Measurements from ENCODE around the gene PPP2R1B. TPM values are rescaled to one million over a fixed set of nuclear protein-coding genes. Genes with fewer than 3 reads are reported as not detected.

The PPP2R1B gene
- total RNA-seq, 6 donors from 2014 or later = 11.3 to 31.8 (median 22.0) TPM

DNA sequence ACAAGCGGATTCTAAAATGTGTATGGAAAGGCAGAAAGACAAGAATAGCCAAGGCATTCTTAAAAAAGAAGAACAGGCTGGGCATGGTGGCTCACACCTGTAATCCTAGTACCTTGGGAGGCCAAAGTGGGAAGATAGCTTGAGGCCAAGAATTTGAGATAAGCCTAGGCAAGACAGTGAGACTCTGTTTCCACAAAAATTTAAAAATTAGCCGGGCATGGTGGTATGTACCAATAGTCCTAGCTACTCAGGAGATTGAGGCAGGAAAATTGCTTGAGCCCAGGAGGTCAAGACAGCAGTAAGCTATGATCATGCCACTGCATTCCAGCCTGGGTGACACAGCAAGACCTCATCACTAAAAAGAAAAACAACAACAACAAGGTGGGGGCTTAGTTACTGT, 46.0 kb upstream of the PPP2R1B start:
- Histone ChIP-seq H3K36me3 (peaks cover 0 to 21% (median 6%) of the 10 kb centered on the region in 4 donors), H3K27ac (no peak overlapping the region), H3K27me3 (no peaks in the 10 kb centered on the region), H3K9me3 (no peaks in the 10 kb centered on the region), H3K4me1 (peaks cover 0 to 13% (median 3%) of the 10 kb centered on the region in 4 donors), H3K4me3 (no peak overlapping the region)
- WGBS, 2 donors = 98% methylated on average over 2 of the region's 2 CpGs
- no peak for TF ChIP-seq POLR2AphosphoS5 (IDR thresholded peaks at IDR 0.05)
- no peak for TF ChIP-seq POLR2A (IDR thresholded peaks at IDR 0.05)
- TF ChIP-seq, protein P1, sequence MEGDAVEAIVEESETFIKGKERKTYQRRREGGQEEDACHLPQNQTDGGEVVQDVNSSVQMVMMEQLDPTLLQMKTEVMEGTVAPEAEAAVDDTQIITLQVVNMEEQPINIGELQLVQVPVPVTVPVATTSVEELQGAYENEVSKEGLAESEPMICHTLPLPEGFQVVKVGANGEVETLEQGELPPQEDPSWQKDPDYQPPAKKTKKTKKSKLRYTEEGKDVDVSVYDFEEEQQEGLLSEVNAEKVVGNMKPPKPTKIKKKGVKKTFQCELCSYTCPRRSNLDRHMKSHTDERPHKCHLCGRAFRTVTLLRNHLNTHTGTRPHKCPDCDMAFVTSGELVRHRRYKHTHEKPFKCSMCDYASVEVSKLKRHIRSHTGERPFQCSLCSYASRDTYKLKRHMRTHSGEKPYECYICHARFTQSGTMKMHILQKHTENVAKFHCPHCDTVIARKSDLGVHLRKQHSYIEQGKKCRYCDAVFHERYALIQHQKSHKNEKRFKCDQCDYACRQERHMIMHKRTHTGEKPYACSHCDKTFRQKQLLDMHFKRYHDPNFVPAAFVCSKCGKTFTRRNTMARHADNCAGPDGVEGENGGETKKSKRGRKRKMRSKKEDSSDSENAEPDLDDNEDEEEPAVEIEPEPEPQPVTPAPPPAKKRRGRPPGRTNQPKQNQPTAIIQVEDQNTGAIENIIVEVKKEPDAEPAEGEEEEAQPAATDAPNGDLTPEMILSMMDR (IDR thresholded peaks at IDR 0.05) = no peak
- DNase-seq (no peak), ATAC-seq (ENCODE audit: low FRiP score in 2 of 2) (no peak)

- Histone ChIP-seq H3K36me3 (peaks cover 0 to 22% (median 6%) of the 10 kb centered on the region in 4 donors), H3K9me3 (no peaks in the 10 kb centered on the region), H3K27ac (no peak overlapping the region), H3K4me1 (peaks cover 0 to 14% (median 5%) of the 10 kb centered on the region in 4 donors), H3K4me3 (no peak overlapping the region), H3K27me3 (no peaks in the 10 kb centered on the region)
- DNase-seq = no peak
- WGBS, 2 donors = 95 to 98% methylated on average over 2 of the region's 2 CpGs
- ATAC-seq (ENCODE audit: low FRiP score in 2 of 2) = no peak
- TF ChIP-seq POLR2AphosphoS5 (IDR thresholded peaks at IDR 0.05) (no peak), POLR2A (IDR thresholded peaks at IDR 0.05) (no peak), EP300 (IDR thresholded peaks at IDR 0.05) (no peak)
- TF ChIP-seq, protein P1 (IDR thresholded peaks at IDR 0.05) = no peak
Observed at GRCh38 chr11:111811445-111811844, 45.3 kb upstream of the PPP2R1B start.

DNA sequence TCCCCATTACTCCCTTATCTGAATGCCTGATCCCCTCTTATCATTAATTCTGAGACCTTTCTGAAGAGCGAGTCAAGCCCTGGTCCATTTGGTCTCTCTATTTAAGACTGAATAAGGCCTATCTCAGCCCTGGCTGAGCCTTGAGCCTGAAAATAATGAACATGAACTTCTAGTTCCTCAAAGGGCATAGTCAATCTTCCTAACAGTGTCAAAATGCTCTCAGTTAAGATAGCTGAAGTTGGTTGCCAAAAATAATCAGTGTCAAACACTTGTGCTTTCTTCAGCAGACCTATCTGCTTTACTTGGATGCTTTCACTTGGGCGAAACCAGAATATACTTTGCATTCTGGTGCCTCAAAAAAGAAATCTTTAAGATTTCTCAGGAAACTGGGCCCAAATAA, 42.6 kb upstream of the PPP2R1B start:
- no peaks in the 10 kb centered on the region for H3K9me3 ChIP-seq
- no peak overlapping the region for H3K4me3 ChIP-seq
- ATAC-seq (ENCODE audit: low FRiP score in 2 of 2) (no peak), DNase-seq (no peak)
- TF ChIP-seq POLR2A (IDR thresholded peaks at IDR 0.05) = no peak
- no peak for TF ChIP-seq EP300 (IDR thresholded peaks at IDR 0.05)
- TF ChIP-seq, protein P1 (IDR thresholded peaks at IDR 0.05) = no peak
- no peak for TF ChIP-seq POLR2AphosphoS5 (IDR thresholded peaks at IDR 0.05)
- H3K4me1 ChIP-seq = peaks cover 0 to 14% (median 3%) of the 10 kb centered on the region in 4 donors
- peak overlapping the region in 1 of 4 donors; percentile 13 for H3K27ac ChIP-seq
- H3K36me3 ChIP-seq = peaks cover 0 to 41% (median 12%) of the 10 kb centered on the region in 4 donors
- 100% methylated on average over 2 of the region's 2 CpGs for WGBS, 2 donors
- H3K27me3 ChIP-seq = no peaks in the 10 kb centered on the region

- Histone ChIP-seq H3K36me3 (peaks cover 0 to 41% (median 12%) of the 10 kb centered on the region in 4 donors), H3K27ac (peak overlapping the region in 1 of 4 donors; percentile 13), H3K4me3 (no peak overlapping the region), H3K27me3 (no peaks in the 10 kb centered on the region), H3K9me3 (no peaks in the 10 kb centered on the region), H3K4me1 (peaks cover 0 to 14% (median 3%) of the 10 kb centered on the region in 4 donors)
- DNase-seq = peak in 1 of 2 donors; percentile 32
- TF ChIP-seq POLR2AphosphoS5 (IDR thresholded peaks at IDR 0.05) (no peak), EP300 (IDR thresholded peaks at IDR 0.05) (no peak), POLR2A (IDR thresholded peaks at IDR 0.05) (no peak)
- TF ChIP-seq, protein P1 (IDR thresholded peaks at IDR 0.05) = no peak
- 63 to 80% methylated on average over 2 of the region's 2 CpGs for WGBS, 2 donors
- peak in 1 of 2 donors; percentile 51 for ATAC-seq (ENCODE audit: low FRiP score in 2 of 2)
Observed at GRCh38 chr11:111808063-111808588, 41.9 kb upstream of the PPP2R1B start.

GRCh38 chr11:111807076-111807475, 40.9 kb upstream of the PPP2R1B start:
- 86 to 89% methylated on average over 1 of the region's 1 CpG for WGBS, 2 donors
- Histone ChIP-seq H3K4me3 (no peak overlapping the region), H3K27me3 (no peaks in the 10 kb centered on the region), H3K27ac (no peak overlapping the region), H3K9me3 (no peaks in the 10 kb centered on the region), H3K36me3 (peaks cover 0 to 47% (median 12%) of the 10 kb centered on the region in 4 donors), H3K4me1 (peaks cover 0 to 14% (median 3%) of the 10 kb centered on the region in 4 donors)
- ATAC-seq (ENCODE audit: low FRiP score in 2 of 2) (no peak), DNase-seq (no peak)
- TF ChIP-seq POLR2A (IDR thresholded peaks at IDR 0.05) (no peak), EP300 (IDR thresholded peaks at IDR 0.05) (no peak), POLR2AphosphoS5 (IDR thresholded peaks at IDR 0.05) (no peak)
- TF ChIP-seq, protein P1 (IDR thresholded peaks at IDR 0.05) = no peak

Data from upper lobe of left lung (tissue), 6 donors.